Upper lobe of left lung (tissue), 4 donors: ENCODE data around the gene UGGT2.

ENCODE experiments used
- CTCF ChIP-seq, 6 experiments: fragments of 450-650 bp in 4 of 6; fragments of 200-600 bp in 2 of 6; sonication (generic) in 2 of 6; IDR thresholded peaks; one replicate each; pipeline ENCODE4 v1.5.1; 2016 to 2019; ENCODE audit warnings: antibody characterized with exemption in 6 of 6
- EP300 ChIP-seq, 4 donors: sonication (generic); formaldehyde crosslinking; IDR thresholded peaks; one replicate each; pipeline ENCODE4 v1.5.1; 2017; ENCODE audit warnings: antibody characterized with exemption in 4 of 4, control low read depth in 2 of 4
- POLR2A ChIP-seq, 4 donors: fragments of 450-650 bp; IDR thresholded peaks; one replicate each; pipeline ENCODE4 v1.5.1; 2016 to 2017; ENCODE audit warnings: antibody characterized with exemption in 4 of 4, mild to moderate bottlenecking in 2 of 4
- POLR2AphosphoS5 ChIP-seq, 2 donors: sonication (generic); formaldehyde crosslinking; IDR thresholded peaks; one replicate each; pipeline ENCODE4 v1.5.1; 2017; ENCODE audit warnings: antibody characterized with exemption in 2 of 2

GRCh38 chr13:96036515-96036914, 16.7 kb downstream of the UGGT2 start:
- TF ChIP-seq POLR2A (IDR thresholded peaks at IDR 0.05) (no peak), CTCF (IDR thresholded peaks at IDR 0.05) (no peak), EP300 (IDR thresholded peaks at IDR 0.05) (no peak), POLR2AphosphoS5 (IDR thresholded peaks at IDR 0.05) (no peak)
